ENCODE data around the gene C7orf25. TPM values are rescaled to one million over a fixed set of nuclear protein-coding genes. Genes with fewer than 3 reads are reported as not detected.

C7orf25 gene
- total RNA-seq, 1 experiment from 2014 or later: 10.0 TPM

- Histone ChIP-seq H3K9me3 (ENCODE audit: control insufficient read depth, insufficient read depth, low read depth, low read length) (no peaks in the 10 kb centered on the region), H3K27ac (ENCODE audit: low read length) (no peak overlapping the region), H3K27me3 (ENCODE audit: control insufficient read depth, insufficient read depth, low read length) (no peaks in the 10 kb centered on the region), H3K4me3 (ENCODE audit: low read depth in 2 of 2, low read length in 2 of 2) (no peak overlapping the region), H3K4me1 (ENCODE audit: control insufficient read depth, insufficient read depth, low read length) (peaks cover 10% of the 10 kb centered on the region), H3K36me3 (ENCODE audit: control insufficient read depth, insufficient read depth, low read length) (peaks cover 33% of the 10 kb centered on the region)
- CTCF ChIA-PET: no interaction called here
- TF ChIP-seq SIN3A (IDR thresholded peaks at IDR 0.05; ENCODE audit: borderline replicate concordance, insufficient read depth, low read depth, low read length): no peak
- TF ChIP-seq POLR2AphosphoS5 (IDR thresholded peaks at IDR 0.05; ENCODE audit: low read depth, low read length): no peak
- TF ChIP-seq, protein P1, sequence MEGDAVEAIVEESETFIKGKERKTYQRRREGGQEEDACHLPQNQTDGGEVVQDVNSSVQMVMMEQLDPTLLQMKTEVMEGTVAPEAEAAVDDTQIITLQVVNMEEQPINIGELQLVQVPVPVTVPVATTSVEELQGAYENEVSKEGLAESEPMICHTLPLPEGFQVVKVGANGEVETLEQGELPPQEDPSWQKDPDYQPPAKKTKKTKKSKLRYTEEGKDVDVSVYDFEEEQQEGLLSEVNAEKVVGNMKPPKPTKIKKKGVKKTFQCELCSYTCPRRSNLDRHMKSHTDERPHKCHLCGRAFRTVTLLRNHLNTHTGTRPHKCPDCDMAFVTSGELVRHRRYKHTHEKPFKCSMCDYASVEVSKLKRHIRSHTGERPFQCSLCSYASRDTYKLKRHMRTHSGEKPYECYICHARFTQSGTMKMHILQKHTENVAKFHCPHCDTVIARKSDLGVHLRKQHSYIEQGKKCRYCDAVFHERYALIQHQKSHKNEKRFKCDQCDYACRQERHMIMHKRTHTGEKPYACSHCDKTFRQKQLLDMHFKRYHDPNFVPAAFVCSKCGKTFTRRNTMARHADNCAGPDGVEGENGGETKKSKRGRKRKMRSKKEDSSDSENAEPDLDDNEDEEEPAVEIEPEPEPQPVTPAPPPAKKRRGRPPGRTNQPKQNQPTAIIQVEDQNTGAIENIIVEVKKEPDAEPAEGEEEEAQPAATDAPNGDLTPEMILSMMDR (IDR thresholded peaks at IDR 0.05): no peak
- no peak for TF ChIP-seq TCF7L2 (IDR thresholded peaks at IDR 0.05; ENCODE audit: low read depth, low read length)
- TF ChIP-seq, protein P2, sequence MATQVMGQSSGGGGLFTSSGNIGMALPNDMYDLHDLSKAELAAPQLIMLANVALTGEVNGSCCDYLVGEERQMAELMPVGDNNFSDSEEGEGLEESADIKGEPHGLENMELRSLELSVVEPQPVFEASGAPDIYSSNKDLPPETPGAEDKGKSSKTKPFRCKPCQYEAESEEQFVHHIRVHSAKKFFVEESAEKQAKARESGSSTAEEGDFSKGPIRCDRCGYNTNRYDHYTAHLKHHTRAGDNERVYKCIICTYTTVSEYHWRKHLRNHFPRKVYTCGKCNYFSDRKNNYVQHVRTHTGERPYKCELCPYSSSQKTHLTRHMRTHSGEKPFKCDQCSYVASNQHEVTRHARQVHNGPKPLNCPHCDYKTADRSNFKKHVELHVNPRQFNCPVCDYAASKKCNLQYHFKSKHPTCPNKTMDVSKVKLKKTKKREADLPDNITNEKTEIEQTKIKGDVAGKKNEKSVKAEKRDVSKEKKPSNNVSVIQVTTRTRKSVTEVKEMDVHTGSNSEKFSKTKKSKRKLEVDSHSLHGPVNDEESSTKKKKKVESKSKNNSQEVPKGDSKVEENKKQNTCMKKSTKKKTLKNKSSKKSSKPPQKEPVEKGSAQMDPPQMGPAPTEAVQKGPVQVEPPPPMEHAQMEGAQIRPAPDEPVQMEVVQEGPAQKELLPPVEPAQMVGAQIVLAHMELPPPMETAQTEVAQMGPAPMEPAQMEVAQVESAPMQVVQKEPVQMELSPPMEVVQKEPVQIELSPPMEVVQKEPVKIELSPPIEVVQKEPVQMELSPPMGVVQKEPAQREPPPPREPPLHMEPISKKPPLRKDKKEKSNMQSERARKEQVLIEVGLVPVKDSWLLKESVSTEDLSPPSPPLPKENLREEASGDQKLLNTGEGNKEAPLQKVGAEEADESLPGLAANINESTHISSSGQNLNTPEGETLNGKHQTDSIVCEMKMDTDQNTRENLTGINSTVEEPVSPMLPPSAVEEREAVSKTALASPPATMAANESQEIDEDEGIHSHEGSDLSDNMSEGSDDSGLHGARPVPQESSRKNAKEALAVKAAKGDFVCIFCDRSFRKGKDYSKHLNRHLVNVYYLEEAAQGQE (IDR thresholded peaks at IDR 0.05; ENCODE audit: insufficient read depth in 1 of 2, low read depth in 2 of 2, low read length in 1 of 2): no peak
- DNase-seq (ENCODE audit: low read depth, low spot score) (no peak), ATAC-seq (no peak)
- in situ Hi-C loops (cut with HindIII; ENCODE audit: low pct_unique_long_range_greater_than_20kb, low sequenced_read_pairs): no loop called here
- POLR2A ChIA-PET: no interaction called here
- no TSS peak for BruUV-seq (replicated peaks)
- intact Hi-C loops (cut with micrococcal nuclease; ENCODE audit: unreplicated experiment): no loop called here
These were observed 3.5 kb upstream of the C7orf25 start for GRCh38 chr7:42915356-42915755.

- in situ Hi-C loops (cut with HindIII; ENCODE audit: low pct_unique_long_range_greater_than_20kb, low sequenced_read_pairs) (no loop called here), intact Hi-C loops (cut with micrococcal nuclease; ENCODE audit: unreplicated experiment) (no loop called here)
- no peaks in the 10 kb centered on the region for H3K9me3 ChIP-seq (ENCODE audit: control insufficient read depth, insufficient read depth, low read depth, low read length)
- DNase-seq (ENCODE audit: low read depth, low spot score) (no peak), ATAC-seq (no peak)
- H3K27ac ChIP-seq (ENCODE audit: low read length): no peak overlapping the region
- peaks cover 25% of the 10 kb centered on the region for H3K36me3 ChIP-seq (ENCODE audit: control insufficient read depth, insufficient read depth, low read length)
- no peak overlapping the region for H3K4me3 ChIP-seq (ENCODE audit: low read depth in 2 of 2, low read length in 2 of 2)
- no TSS peak for BruUV-seq (replicated peaks)
- ChIA-PET POLR2A (no interaction called here), CTCF (no interaction called here)
- TF ChIP-seq, protein P1 (IDR thresholded peaks at IDR 0.05): no peak
- TF ChIP-seq SIN3A (IDR thresholded peaks at IDR 0.05; ENCODE audit: borderline replicate concordance, insufficient read depth, low read depth, low read length): no peak
- TF ChIP-seq, protein P2 (IDR thresholded peaks at IDR 0.05; ENCODE audit: insufficient read depth in 1 of 2, low read depth in 2 of 2, low read length in 1 of 2): no peak
- TF ChIP-seq TCF7L2 (IDR thresholded peaks at IDR 0.05; ENCODE audit: low read depth, low read length): no peak
- TF ChIP-seq POLR2AphosphoS5 (IDR thresholded peaks at IDR 0.05; ENCODE audit: low read depth, low read length): no peak
- H3K27me3 ChIP-seq (ENCODE audit: control insufficient read depth, insufficient read depth, low read length): no peaks in the 10 kb centered on the region
- peaks cover 10% of the 10 kb centered on the region for H3K4me1 ChIP-seq (ENCODE audit: control insufficient read depth, insufficient read depth, low read length)
These were observed 2.7 kb upstream of the C7orf25 start for GRCh38 chr7:42914421-42915045.
